Loucy (cell line): ENCODE results near the gene AKAP13.

Source experiments
- EZH2phosphoT487 ChIP-seq: fragments of 200-600 bp; IDR thresholded peaks from 2 replicates; pipeline ENCODE4 v1.6.1; 2018; ENCODE audit warnings: antibody characterized with exemption, mild to moderate bottlenecking, moderate library complexity, borderline replicate concordance
- TF ChIP-seq, protein P1 (sequence below): fragments of 200-600 bp; sonication (generic); conservative IDR thresholded peaks from 2 replicates; pipeline ENCODE4 v1.5.1; 2014; ENCODE audit warnings: mild to moderate bottlenecking, antibody characterized with exemption, low read length

- TF ChIP-seq, protein P1, sequence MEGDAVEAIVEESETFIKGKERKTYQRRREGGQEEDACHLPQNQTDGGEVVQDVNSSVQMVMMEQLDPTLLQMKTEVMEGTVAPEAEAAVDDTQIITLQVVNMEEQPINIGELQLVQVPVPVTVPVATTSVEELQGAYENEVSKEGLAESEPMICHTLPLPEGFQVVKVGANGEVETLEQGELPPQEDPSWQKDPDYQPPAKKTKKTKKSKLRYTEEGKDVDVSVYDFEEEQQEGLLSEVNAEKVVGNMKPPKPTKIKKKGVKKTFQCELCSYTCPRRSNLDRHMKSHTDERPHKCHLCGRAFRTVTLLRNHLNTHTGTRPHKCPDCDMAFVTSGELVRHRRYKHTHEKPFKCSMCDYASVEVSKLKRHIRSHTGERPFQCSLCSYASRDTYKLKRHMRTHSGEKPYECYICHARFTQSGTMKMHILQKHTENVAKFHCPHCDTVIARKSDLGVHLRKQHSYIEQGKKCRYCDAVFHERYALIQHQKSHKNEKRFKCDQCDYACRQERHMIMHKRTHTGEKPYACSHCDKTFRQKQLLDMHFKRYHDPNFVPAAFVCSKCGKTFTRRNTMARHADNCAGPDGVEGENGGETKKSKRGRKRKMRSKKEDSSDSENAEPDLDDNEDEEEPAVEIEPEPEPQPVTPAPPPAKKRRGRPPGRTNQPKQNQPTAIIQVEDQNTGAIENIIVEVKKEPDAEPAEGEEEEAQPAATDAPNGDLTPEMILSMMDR: no peak
- no peak for TF ChIP-seq EZH2phosphoT487
Measured at GRCh38 chr15:85725019-85725418, 344.6 kb downstream of the AKAP13 start.
